ENCODE results near the gene ACE.

ACE gene

GRCh38 chr17:63491977-63492618, 15.2 kb downstream of the ACE start:
- Histone ChIP-seq H3K79me1 (ENCODE audit: low read length) (no peaks in the 10 kb centered on the region), H3K18ac (ENCODE audit: low read length) (no peak overlapping the region), H3K4me3 (ENCODE audit: low read depth, low read length) (no peak overlapping the region), H3K4me2 (ENCODE audit: low read length) (no peak overlapping the region), H2BK120ac (ENCODE audit: insufficient read depth, low read length, poor library complexity) (no peak overlapping the region), H3K4me1 (ENCODE audit: control insufficient read depth in 1 of 2, insufficient read depth in 2 of 2, low read length in 2 of 2) (no peaks in the 10 kb centered on the region), H3K14ac (ENCODE audit: low read length) (no peak overlapping the region), H3K27ac (ENCODE audit: low read depth, low read length) (no peak overlapping the region), H3K4ac (ENCODE audit: low read depth, low read length) (no peak overlapping the region), H2AK5ac (ENCODE audit: low read length) (no peak overlapping the region), H3K23ac (ENCODE audit: low read length) (no peak overlapping the region), H3K79me2 (ENCODE audit: control insufficient read depth, insufficient read depth, low read length, poor library complexity) (no peaks in the 10 kb centered on the region), H3K9ac (ENCODE audit: low read length) (no peak overlapping the region), H2BK5ac (ENCODE audit: low read depth, low read length, poor library complexity) (no peak overlapping the region), H3K36me3 (ENCODE audit: control insufficient read depth in 1 of 2, insufficient read depth in 2 of 2, low read length in 2 of 2) (no peaks in the 10 kb centered on the region), H2AFZ (ENCODE audit: insufficient read depth, low read length, poor library complexity) (no peak overlapping the region), H4K12ac (ENCODE audit: low read depth, low read length) (no peak overlapping the region), H3K27me3 (ENCODE audit: insufficient read depth, low read length) (no peaks in the 10 kb centered on the region), H2BK12ac (ENCODE audit: low read length) (no peak overlapping the region), H4K91ac (ENCODE audit: low read depth, low read length) (no peak overlapping the region), H4K8ac (ENCODE audit: low read depth, low read length) (no peak overlapping the region), H3K9me3 (ENCODE audit: insufficient read depth, low read depth, low read length) (peaks cover 2% of the 10 kb centered on the region)
- WGBS (ENCODE audit: extremely low coverage, insufficient coverage, insufficient read length) = no CpG with 5 or more reads among the region's 10 CpGs
- DNase-seq = no peak

DNA sequence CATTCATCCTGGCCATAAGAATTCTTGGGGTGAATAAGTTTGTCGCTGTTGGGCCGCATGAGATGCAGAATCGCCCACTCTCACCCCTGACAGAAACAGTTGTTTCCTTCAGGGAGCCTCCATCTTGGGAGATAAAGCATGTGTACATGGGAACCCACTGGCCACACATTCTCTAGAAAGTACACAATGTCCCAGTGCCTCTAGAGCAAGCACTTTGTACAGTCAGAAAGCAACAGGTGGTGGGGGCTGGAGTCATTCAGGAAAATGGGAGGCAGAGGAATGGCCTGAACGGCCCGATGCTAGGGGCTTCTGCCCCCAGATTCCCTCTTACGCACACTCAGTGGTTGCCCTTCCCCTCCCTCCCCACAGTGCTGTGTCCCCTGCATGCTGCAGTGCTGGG, 16.1 kb downstream of the ACE start:
- peaks cover 2% of the 10 kb centered on the region for H3K9me3 ChIP-seq (ENCODE audit: insufficient read depth, low read depth, low read length)
- H3K27me3 ChIP-seq (ENCODE audit: insufficient read depth, low read length) = no peaks in the 10 kb centered on the region
- no peak overlapping the region for H3K18ac ChIP-seq (ENCODE audit: low read length)
- H3K14ac ChIP-seq (ENCODE audit: low read length) = no peak overlapping the region
- no peak overlapping the region for H4K91ac ChIP-seq (ENCODE audit: low read depth, low read length)
- no peak overlapping the region for H3K27ac ChIP-seq (ENCODE audit: low read depth, low read length)
- H2BK12ac ChIP-seq (ENCODE audit: low read length) = no peak overlapping the region
- H4K12ac ChIP-seq (ENCODE audit: low read depth, low read length) = no peak overlapping the region
- H2AFZ ChIP-seq (ENCODE audit: insufficient read depth, low read length, poor library complexity) = no peak overlapping the region
- no peaks in the 10 kb centered on the region for H3K36me3 ChIP-seq (ENCODE audit: control insufficient read depth in 1 of 2, insufficient read depth in 2 of 2, low read length in 2 of 2)
- no peak overlapping the region for H2BK120ac ChIP-seq (ENCODE audit: insufficient read depth, low read length, poor library complexity)
- H3K23ac ChIP-seq (ENCODE audit: low read length) = no peak overlapping the region
- no peak overlapping the region for H4K8ac ChIP-seq (ENCODE audit: low read depth, low read length)
- no peak overlapping the region for H2AK5ac ChIP-seq (ENCODE audit: low read length)
- H2BK5ac ChIP-seq (ENCODE audit: low read depth, low read length, poor library complexity) = no peak overlapping the region
- DNase-seq = no peak
- no CpG with 5 or more reads among the region's 6 CpGs for WGBS (ENCODE audit: extremely low coverage, insufficient coverage, insufficient read length)
- no peaks in the 10 kb centered on the region for H3K79me1 ChIP-seq (ENCODE audit: low read length)
- H3K4me2 ChIP-seq (ENCODE audit: low read length) = no peak overlapping the region
- H3K4ac ChIP-seq (ENCODE audit: low read depth, low read length) = no peak overlapping the region
- H3K79me2 ChIP-seq (ENCODE audit: control insufficient read depth, insufficient read depth, low read length, poor library complexity) = no peaks in the 10 kb centered on the region
- no peaks in the 10 kb centered on the region for H3K4me1 ChIP-seq (ENCODE audit: control insufficient read depth in 1 of 2, insufficient read depth in 2 of 2, low read length in 2 of 2)
- no peak overlapping the region for H3K9ac ChIP-seq (ENCODE audit: low read length)
- H3K4me3 ChIP-seq (ENCODE audit: low read depth, low read length) = no peak overlapping the region

DNA sequence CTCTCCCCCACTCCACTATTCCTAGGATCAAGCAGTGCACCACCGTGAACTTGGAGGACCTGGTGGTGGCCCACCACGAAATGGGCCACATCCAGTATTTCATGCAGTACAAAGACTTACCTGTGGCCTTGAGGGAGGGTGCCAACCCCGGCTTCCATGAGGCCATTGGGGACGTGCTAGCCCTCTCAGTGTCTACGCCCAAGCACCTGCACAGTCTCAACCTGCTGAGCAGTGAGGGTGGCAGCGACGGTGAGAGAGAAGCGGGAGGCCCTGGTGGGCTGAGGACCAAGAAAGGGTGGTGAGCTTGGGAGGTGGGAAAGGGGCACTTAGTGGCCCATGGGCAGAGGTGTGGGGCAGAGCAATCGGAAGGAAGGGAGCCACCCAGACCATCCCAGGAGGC, 16.6 kb downstream of the ACE start:
- Histone ChIP-seq H4K12ac (ENCODE audit: low read depth, low read length) (no peak overlapping the region), H3K4me2 (ENCODE audit: low read length) (no peak overlapping the region), H3K9ac (ENCODE audit: low read length) (no peak overlapping the region), H4K91ac (ENCODE audit: low read depth, low read length) (no peak overlapping the region), H3K36me3 (ENCODE audit: control insufficient read depth in 1 of 2, insufficient read depth in 2 of 2, low read length in 2 of 2) (no peaks in the 10 kb centered on the region), H3K4ac (ENCODE audit: low read depth, low read length) (no peak overlapping the region), H3K27ac (ENCODE audit: low read depth, low read length) (no peak overlapping the region), H2BK12ac (ENCODE audit: low read length) (no peak overlapping the region), H3K27me3 (ENCODE audit: insufficient read depth, low read length) (no peaks in the 10 kb centered on the region), H3K14ac (ENCODE audit: low read length) (no peak overlapping the region), H2AFZ (ENCODE audit: insufficient read depth, low read length, poor library complexity) (no peak overlapping the region), H3K79me2 (ENCODE audit: control insufficient read depth, insufficient read depth, low read length, poor library complexity) (no peaks in the 10 kb centered on the region), H3K79me1 (ENCODE audit: low read length) (no peaks in the 10 kb centered on the region), H3K4me1 (ENCODE audit: control insufficient read depth in 1 of 2, insufficient read depth in 2 of 2, low read length in 2 of 2) (no peaks in the 10 kb centered on the region), H4K8ac (ENCODE audit: low read depth, low read length) (no peak overlapping the region), H3K18ac (ENCODE audit: low read length) (no peak overlapping the region), H2BK120ac (ENCODE audit: insufficient read depth, low read length, poor library complexity) (no peak overlapping the region), H2BK5ac (ENCODE audit: low read depth, low read length, poor library complexity) (no peak overlapping the region), H3K4me3 (ENCODE audit: low read depth, low read length) (no peak overlapping the region), H3K9me3 (ENCODE audit: insufficient read depth, low read depth, low read length) (peaks cover 2% of the 10 kb centered on the region), H2AK5ac (ENCODE audit: low read length) (no peak overlapping the region), H3K23ac (ENCODE audit: low read length) (no peak overlapping the region)
- no peak for DNase-seq
- WGBS (ENCODE audit: extremely low coverage, insufficient coverage, insufficient read length) = no CpG with 5 or more reads among the region's 9 CpGs

DNA sequence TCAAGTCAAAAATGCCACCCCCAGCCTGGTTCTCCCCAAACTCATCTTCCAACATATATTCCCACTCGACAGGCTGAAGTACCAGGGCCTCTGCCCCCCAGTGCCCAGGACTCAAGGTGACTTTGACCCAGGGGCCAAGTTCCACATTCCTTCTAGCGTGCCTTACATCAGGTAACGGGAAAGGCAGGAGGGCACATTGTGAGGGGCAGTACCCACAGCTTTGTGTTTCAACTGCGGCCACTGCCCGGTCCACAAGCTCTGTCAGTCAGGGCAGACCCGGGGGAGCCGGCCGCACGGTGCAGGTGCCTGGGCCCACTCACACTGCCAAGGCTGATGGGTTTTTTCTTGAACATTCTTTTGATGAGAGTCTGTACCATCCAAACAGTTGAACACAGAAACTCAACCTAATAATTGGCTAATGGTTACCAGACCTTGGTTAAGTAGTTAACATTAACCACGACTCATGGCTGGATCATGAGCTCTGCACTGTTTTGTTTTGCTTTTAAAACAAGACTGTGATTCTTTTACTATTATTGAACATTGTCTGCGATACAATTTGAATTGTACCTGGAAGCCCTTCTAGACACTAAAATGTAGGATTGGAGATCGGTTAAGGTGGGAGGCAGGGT, 17.6 kb downstream of the ACE start:
- Histone ChIP-seq H3K14ac (ENCODE audit: low read length) (no peak overlapping the region), H3K4me3 (ENCODE audit: low read depth, low read length) (no peak overlapping the region), H3K9ac (ENCODE audit: low read length) (no peak overlapping the region), H2BK12ac (ENCODE audit: low read length) (no peak overlapping the region), H3K4ac (ENCODE audit: low read depth, low read length) (no peak overlapping the region), H4K91ac (ENCODE audit: low read depth, low read length) (no peak overlapping the region), H2AK5ac (ENCODE audit: low read length) (no peak overlapping the region), H3K79me2 (ENCODE audit: control insufficient read depth, insufficient read depth, low read length, poor library complexity) (no peaks in the 10 kb centered on the region), H2AFZ (ENCODE audit: insufficient read depth, low read length, poor library complexity) (no peak overlapping the region), H3K9me3 (ENCODE audit: insufficient read depth, low read depth, low read length) (peaks cover 2% of the 10 kb centered on the region), H3K36me3 (ENCODE audit: control insufficient read depth in 1 of 2, insufficient read depth in 2 of 2, low read length in 2 of 2) (no peaks in the 10 kb centered on the region), H3K79me1 (ENCODE audit: low read length) (no peaks in the 10 kb centered on the region), H4K8ac (ENCODE audit: low read depth, low read length) (no peak overlapping the region), H3K27ac (ENCODE audit: low read depth, low read length) (no peak overlapping the region), H3K4me1 (ENCODE audit: control insufficient read depth in 1 of 2, insufficient read depth in 2 of 2, low read length in 2 of 2) (no peaks in the 10 kb centered on the region), H4K12ac (ENCODE audit: low read depth, low read length) (no peak overlapping the region), H3K27me3 (ENCODE audit: insufficient read depth, low read length) (no peaks in the 10 kb centered on the region), H2BK120ac (ENCODE audit: insufficient read depth, low read length, poor library complexity) (no peak overlapping the region), H2BK5ac (ENCODE audit: low read depth, low read length, poor library complexity) (no peak overlapping the region), H3K23ac (ENCODE audit: low read length) (no peak overlapping the region), H3K4me2 (ENCODE audit: low read length) (no peak overlapping the region), H3K18ac (ENCODE audit: low read length) (no peak overlapping the region)
- DNase-seq = no peak
- WGBS (ENCODE audit: extremely low coverage, insufficient coverage, insufficient read length) = no CpG with 5 or more reads among the region's 12 CpGs
